ENCODE results near the gene MT1B.

Gene MT1B

GRCh38 chr16:56651586-56651985 lies at the start of gene MT1B:
TSS of gene MT1B (plus strand) at chr16:56651886. CDS start at chr16:56651954, 68 bp downstream.
- DNase-seq = no peak

GRCh38 chr16:56603589-56603988 lies 48.1 kb upstream of the MT1B start:
- DNase-seq = no peak

- no peak for DNase-seq
These were observed 46.7 kb upstream of the MT1B start for GRCh38 chr16:56604966-56605365.

DNA sequence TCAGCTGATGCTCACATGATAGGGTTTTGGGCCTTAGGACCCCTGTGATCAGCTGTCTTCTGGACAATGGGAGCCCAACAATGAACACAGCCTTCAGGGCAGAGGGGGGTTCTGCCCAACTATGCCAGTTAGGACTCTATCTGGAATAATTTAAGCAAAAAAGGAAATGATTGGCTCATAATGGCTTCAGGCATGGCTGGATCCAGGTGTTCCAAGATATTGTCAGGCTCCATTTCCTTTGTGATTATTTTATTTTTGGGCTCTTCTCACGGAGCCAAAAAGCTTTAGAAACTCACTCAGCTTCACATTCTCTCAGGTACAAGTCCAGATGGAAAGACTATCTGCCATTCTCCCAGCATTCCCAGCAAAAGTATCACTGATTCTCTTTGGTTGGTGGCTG lies 46.2 kb upstream of the MT1B start:
- DNase-seq = no peak

DNA sequence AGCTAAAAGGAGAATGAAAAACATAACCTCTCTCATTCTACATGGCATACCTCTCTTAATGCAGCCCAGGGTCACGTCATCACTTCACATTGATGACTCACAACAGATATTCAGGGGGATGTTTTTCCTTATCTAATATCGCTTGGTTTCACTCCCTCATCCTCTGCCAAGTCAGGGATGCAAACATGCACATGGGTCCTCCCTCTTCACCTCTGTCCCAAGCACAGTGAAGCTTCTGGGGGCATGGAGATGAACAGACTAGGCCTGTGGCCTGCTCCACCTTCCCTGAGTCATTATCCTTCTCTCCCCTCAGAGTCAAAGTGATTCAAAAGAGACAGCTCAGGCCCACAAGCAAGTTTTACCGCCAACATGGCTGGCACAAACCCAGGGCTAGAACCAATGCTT lies 45.6 kb upstream of the MT1B start:
- no peak for DNase-seq

GRCh38 chr16:56606476-56607108 lies 45.1 kb upstream of the MT1B start:
- no peak for DNase-seq

- DNase-seq = no peak
These were observed 44.5 kb upstream of the MT1B start for GRCh38 chr16:56607109-56607618.

- no peak for DNase-seq
These were observed 44.0 kb upstream of the MT1B start for GRCh38 chr16:56607675-56608042.

- DNase-seq = peak; percentile 93
These were observed 43.4 kb upstream of the MT1B start, which contains the start of gene MT2A for GRCh38 chr16:56608043-56608875. TSS of gene MT2A (plus strand) at chr16:56608584. CDS start at chr16:56608656, 72 bp downstream.

DNA sequence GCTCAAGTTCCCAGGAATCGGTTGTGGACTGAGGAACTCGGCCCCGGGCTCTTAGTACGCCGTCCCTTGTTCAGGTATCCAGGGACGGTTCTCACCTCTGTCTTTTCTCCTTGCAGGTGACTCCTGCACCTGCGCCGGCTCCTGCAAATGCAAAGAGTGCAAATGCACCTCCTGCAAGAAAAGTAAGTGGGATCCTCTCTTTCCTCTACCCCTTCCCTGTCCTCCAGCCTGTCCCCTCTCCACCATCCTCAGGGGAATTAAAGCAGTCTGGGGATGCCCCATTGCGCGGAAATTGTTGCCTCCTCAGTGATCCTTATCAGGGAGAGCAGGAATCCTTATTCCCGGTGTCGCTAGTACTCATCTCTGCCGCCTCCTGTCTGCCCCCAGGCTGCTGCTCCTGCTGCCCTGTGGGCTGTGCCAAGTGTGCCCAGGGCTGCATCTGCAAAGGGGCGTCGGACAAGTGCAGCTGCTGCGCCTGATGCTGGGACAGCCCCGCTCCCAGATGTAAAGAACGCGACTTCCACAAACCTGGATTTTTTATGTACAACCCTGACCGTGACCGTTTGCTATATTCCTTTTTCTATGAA lies 42.7 kb upstream of the MT1B start:
- no peak for DNase-seq

DNA sequence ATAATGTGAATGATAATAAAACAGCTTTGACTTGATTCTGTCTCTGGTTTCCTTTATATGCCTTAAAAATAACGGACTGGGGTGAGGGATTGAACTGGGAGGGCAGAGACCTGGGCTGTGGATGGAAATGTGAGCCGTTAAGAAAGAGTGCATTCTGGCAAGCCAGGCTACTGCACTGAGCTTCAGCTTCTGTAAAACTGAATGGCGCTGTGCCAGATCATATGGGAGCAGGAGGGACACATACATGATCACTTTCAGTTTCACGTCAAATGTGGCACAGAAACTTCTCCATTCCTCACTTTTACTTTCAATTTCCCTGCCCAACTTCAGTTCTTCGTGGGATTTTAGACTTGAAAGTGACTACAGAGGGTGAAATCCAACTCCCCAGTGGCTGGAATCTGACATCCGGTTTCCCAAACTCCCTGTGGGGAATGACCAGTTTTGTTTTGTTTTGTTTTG lies 42.2 kb upstream of the MT1B start:
- peak; percentile 82 for DNase-seq

DNA sequence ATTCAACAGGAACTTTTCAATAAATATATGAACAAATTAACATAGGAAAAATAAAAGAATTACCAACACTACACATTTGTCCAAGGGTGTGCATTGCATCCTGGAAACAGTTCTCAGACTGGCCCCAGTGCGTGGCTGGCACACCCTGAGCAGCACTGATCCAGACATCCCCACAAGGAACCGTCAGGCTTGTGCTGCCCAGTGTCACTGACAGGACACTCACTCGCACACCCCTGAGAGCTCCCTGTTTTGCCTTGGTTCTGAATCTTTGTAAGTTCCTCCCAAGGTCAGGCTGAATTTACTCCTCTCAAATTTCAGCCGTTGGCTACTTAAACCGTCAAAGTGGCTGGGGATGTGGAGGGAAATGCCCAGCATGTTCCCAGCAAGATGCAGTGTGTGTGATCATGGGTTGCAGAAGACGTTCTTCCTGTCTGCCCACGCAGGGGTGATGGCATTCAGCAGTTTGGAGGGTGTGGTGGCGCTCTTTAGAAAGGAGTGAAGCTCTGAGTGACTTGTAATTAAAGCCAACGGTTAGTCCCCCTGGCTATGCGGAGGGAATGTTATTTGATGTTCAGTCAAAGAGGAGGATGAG lies 41.6 kb upstream of the MT1B start:
- peak; percentile 86 for DNase-seq

DNA sequence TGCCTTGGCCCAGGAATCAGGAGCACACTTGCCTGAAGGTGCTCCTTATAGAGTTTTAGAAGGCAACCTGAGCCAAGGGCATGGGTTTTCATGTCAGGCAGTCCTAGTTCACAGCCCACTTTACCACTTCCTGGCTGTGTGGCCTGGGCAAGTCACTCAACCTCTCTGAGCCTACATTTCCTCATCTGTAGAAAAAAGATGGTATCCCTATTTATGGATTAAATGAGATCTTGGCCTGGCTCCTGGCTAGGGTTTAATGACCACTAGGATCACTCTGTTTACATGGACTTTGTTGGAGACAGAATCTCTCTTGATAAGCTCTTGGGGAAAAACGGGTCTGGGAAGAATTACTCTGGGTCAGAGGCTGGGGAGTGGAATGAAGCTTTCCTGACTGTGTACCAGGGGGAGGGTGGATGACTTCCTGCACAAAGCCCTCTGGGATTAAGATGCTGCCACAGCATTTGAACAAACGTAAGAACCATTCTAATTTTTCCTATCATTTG lies 41.0 kb upstream of the MT1B start:
- no peak for DNase-seq

DNA sequence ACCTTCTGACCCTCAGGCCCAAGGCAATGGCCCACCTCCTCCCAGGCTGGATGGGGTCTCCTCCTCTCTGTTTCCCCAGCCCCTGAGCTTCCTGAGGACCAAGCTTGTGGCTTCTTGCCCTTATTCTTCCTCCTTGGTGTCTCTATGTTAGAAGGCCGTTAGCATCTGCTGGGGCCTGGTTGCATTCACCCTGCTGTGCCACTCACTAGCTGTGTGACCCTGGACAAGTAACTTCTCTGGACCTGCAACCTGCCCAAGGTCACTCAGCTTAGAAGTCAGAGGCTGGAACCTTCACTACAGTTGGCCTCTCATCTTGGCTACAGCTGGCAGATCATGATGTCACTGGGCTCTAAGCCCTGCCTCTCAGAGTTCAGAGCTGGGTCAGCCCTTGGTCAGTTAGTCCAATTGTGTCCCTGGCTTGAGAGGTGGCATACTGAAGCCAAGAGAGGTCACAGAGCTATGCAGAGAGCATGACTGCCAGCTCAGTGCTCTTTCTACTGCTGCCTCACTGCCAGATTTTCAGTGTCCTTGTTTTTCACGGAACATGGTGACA lies 40.3 kb upstream of the MT1B start:
- no peak for DNase-seq

DNA sequence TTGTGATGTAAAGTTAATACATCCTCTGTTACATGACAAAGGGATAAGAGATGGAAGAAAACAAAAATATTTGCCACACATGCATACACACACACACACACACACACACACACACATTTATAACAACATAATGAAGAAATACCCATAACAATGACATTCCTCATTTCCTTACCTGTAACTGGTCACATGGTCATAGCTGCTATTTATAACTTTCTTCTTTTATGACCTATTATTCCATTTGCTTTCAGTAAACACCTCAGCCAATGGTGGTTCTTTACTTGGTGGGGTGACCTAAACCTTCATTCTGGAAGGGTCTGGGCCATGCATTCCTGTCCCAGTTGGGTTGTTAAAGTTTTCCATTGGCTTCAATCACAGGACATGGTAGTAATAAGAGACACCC lies 38.0 kb upstream of the MT1B start:
- no peak for DNase-seq

GRCh38 chr16:56614549-56614991 lies 37.1 kb upstream of the MT1B start:
- peak; percentile 46 for DNase-seq

DNA sequence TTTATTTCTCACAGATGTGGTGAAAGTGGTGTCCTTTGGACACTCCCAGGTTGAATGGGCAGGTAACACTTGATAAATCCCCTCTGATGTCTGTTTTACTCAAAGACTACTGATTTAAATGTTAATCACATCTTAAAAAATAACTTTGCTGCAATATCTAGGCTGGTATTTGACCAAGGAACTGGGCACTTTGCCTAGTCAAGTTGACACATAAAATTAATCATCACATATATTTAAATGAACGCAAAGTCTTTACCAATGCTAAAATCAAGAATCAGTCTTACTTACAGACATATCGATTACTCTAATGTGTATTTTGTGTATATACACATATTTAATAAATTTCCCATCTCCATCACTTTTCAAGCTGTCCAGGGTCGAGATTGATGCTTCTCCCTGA lies 36.3 kb upstream of the MT1B start:
- DNase-seq = no peak

- DNase-seq = no peak
These were observed 35.0 kb upstream of the MT1B start for GRCh38 chr16:56616608-56617211.

GRCh38 chr16:56617212-56618085 lies 34.2 kb upstream of the MT1B start:
- peak; percentile 76 for DNase-seq

DNA sequence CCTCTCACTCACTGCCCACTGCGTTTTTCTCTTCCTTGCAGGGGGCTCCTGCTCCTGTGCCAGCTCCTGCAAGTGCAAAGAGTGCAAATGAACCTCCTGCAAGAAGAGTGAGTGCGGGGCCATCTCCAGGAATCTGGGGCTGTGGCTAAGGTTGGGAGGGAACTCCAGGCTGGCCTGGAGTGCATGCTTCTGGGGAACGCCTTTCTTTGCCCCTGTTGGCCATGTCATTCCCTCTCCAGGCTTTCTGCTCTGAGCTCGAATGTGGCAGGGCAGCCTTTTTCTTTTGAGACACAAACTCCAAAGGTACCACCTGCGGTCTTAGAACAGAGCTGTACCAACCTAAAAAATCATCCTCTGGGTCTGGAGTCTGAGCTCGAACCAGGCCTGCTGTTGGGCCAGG lies 33.5 kb upstream of the MT1B start:
- DNase-seq = no peak

- no peak for DNase-seq
These were observed 31.3 kb upstream of the MT1B start for GRCh38 chr16:56620339-56620897.
